ENCODE data around the gene TMCO4.

TMCO4 gene

GRCh38 chr1:19682257-19682656 lies 117.5 kb downstream of the TMCO4 start:
- no peak for DNase-seq

- DNase-seq, result no peak
These were observed 119.1 kb downstream of the TMCO4 start for GRCh38 chr1:19680644-19681043.

GRCh38 chr1:19679691-19680090 lies 120.0 kb downstream of the TMCO4 start:
- no peak for DNase-seq

GRCh38 chr1:19678931-19679453 lies 120.7 kb downstream of the TMCO4 start:
- DNase-seq, result no peak

- DNase-seq, result no peak
These were observed 121.2 kb downstream of the TMCO4 start for GRCh38 chr1:19678493-19678892.

GRCh38 chr1:19676438-19676922 lies 123.2 kb downstream of the TMCO4 start:
- peak in 2 of 4 experiments; percentile 47 to 50 for DNase-seq

GRCh38 chr1:19675797-19676196 lies 123.9 kb downstream of the TMCO4 start:
- no peak for DNase-seq

- no peak for DNase-seq
These were observed 127.5 kb downstream of the TMCO4 start for GRCh38 chr1:19672237-19672636.

GRCh38 chr1:19670787-19671186 lies 128.9 kb downstream of the TMCO4 start:
- DNase-seq, result no peak

GRCh38 chr1:19668888-19669287 lies 130.8 kb downstream of the TMCO4 start:
- DNase-seq, result no peak

- DNase-seq, result no peak
These were observed 133.9 kb downstream of the TMCO4 start for GRCh38 chr1:19665496-19666465.

GRCh38 chr1:19665186-19665495 lies 134.6 kb downstream of the TMCO4 start:
- DNase-seq, result no peak

GRCh38 chr1:19664453-19665185 lies 135.1 kb downstream of the TMCO4 start, which contains the start of gene HTR6:
Gene HTR6 (plus strand): TSS chr1:19664875. CDS start chr1:19665754, 879 bp downstream.
- peak in 2 of 4 experiments; percentile 9 to 43 for DNase-seq

GRCh38 chr1:19662313-19662712 lies 137.4 kb downstream of the TMCO4 start:
- no peak for DNase-seq

GRCh38 chr1:19661721-19662228 lies 137.9 kb downstream of the TMCO4 start:
- DNase-seq, result peak; percentile 55 to 70 (median 64)

GRCh38 chr1:19658186-19658585 lies 141.5 kb downstream of the TMCO4 start:
- DNase-seq, result no peak

- no peak for DNase-seq
These were observed 142.2 kb downstream of the TMCO4 start for GRCh38 chr1:19657511-19657910.

- no peak for DNase-seq
These were observed 142.8 kb downstream of the TMCO4 start for GRCh38 chr1:19656780-19657466.

GRCh38 chr1:19656134-19656779 lies 143.5 kb downstream of the TMCO4 start:
- peak in 3 of 4 experiments; percentile 24 to 32 (median 26) for DNase-seq

GRCh38 chr1:19655718-19656080 lies 144.0 kb downstream of the TMCO4 start:
- no peak for DNase-seq

GRCh38 chr1:19654886-19655717 lies 144.6 kb downstream of the TMCO4 start:
- DNase-seq, result no peak
